Osteocyte (in vitro differentiated cells): ENCODE measurements around the gene SNRPA1. TPM values are rescaled to one million over a fixed set of nuclear protein-coding genes. Genes with fewer than 3 reads are reported as not detected.
"Not testable (repeated sequence)": the region's sequence is repeated elsewhere in the genome, so short reads cannot be mapped to it uniquely, and the experiment has no call there.

Source experiments
- DNase-seq: peaks from one replicate; pipeline ENCODE4 v3.0.0; 2021; ENCODE audit warnings: mixed read lengths; ENCODE audit not compliant: unreplicated experiment; ENCODE audit errors: extremely low spot score
- H3K27ac Mint-ChIP-seq: one replicate; pipeline ENCODE4 v1.8.0; 2021; ENCODE audit warnings: mild to moderate bottlenecking, mixed read lengths; ENCODE audit not compliant: unreplicated experiment
- H3K27me3 Mint-ChIP-seq: one replicate; pipeline ENCODE4 v1.8.0; 2021; ENCODE audit warnings: mixed read lengths; ENCODE audit not compliant: unreplicated experiment
- H3K36me3 Mint-ChIP-seq: one replicate; pipeline ENCODE4 v1.8.0; 2021; ENCODE audit warnings: mixed read lengths; ENCODE audit not compliant: unreplicated experiment
- H3K4me1 Mint-ChIP-seq: one replicate; pipeline ENCODE4 v1.8.0; 2021; ENCODE audit warnings: mixed read lengths; ENCODE audit not compliant: unreplicated experiment
- H3K4me3 Mint-ChIP-seq: one replicate; pipeline ENCODE4 v1.8.0; 2021; ENCODE audit warnings: mild to moderate bottlenecking, moderate library complexity, mixed read lengths; ENCODE audit not compliant: unreplicated experiment
- H3K9me3 Mint-ChIP-seq: one replicate; pipeline ENCODE4 v1.8.0; 2021; ENCODE audit warnings: mixed read lengths; ENCODE audit not compliant: unreplicated experiment
- total RNA-seq: library from RNA; stranded (reverse); gene quantifications from 2 replicates; pipeline ENCODE4 v1.2.1, GENCODE V29; 2021
- TF ChIP-seq, protein P1 (sequence below): fragments of 200-600 bp; sonication (generic); IDR thresholded peaks from 2 replicates; pipeline ENCODE4 v1.5.0; 2021; ENCODE audit warnings: antibody characterized with exemption, mild to moderate bottlenecking, moderate library complexity

SNRPA1 gene
- total RNA-seq, 1 donor from 2014 or later = 34.6 TPM

DNA sequence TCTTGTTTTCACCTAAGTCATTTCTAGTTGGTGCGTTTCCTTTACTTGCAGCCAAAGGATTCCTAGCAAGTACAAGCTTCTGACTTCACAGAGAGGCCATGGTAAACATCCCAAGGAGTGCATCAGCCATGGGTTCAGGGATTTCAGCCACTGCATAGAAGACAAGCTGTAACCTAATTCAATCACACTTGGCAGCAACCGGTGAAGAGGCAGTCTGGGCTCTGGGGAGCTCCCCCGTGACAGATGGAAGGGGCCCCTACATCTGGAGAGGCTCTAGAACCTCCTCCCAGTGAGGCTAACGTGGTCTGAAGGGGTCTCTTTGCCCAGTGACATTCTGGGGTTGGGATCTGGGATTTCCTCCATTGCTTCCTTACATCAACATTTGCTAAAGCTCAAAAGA, 8.4 kb upstream of the SNRPA1 start:
- H3K4me1 Mint-ChIP-seq = no peaks in the 10 kb centered on the region
- H3K27me3 Mint-ChIP-seq = no peaks in the 10 kb centered on the region
- TF ChIP-seq, protein P1, sequence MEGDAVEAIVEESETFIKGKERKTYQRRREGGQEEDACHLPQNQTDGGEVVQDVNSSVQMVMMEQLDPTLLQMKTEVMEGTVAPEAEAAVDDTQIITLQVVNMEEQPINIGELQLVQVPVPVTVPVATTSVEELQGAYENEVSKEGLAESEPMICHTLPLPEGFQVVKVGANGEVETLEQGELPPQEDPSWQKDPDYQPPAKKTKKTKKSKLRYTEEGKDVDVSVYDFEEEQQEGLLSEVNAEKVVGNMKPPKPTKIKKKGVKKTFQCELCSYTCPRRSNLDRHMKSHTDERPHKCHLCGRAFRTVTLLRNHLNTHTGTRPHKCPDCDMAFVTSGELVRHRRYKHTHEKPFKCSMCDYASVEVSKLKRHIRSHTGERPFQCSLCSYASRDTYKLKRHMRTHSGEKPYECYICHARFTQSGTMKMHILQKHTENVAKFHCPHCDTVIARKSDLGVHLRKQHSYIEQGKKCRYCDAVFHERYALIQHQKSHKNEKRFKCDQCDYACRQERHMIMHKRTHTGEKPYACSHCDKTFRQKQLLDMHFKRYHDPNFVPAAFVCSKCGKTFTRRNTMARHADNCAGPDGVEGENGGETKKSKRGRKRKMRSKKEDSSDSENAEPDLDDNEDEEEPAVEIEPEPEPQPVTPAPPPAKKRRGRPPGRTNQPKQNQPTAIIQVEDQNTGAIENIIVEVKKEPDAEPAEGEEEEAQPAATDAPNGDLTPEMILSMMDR = no peak
- no peak overlapping the region for H3K27ac Mint-ChIP-seq
- no peaks in the 10 kb centered on the region for H3K36me3 Mint-ChIP-seq
- no peak for DNase-seq
- H3K4me3 Mint-ChIP-seq = no peak overlapping the region
- H3K9me3 Mint-ChIP-seq = no peaks in the 10 kb centered on the region

DNA sequence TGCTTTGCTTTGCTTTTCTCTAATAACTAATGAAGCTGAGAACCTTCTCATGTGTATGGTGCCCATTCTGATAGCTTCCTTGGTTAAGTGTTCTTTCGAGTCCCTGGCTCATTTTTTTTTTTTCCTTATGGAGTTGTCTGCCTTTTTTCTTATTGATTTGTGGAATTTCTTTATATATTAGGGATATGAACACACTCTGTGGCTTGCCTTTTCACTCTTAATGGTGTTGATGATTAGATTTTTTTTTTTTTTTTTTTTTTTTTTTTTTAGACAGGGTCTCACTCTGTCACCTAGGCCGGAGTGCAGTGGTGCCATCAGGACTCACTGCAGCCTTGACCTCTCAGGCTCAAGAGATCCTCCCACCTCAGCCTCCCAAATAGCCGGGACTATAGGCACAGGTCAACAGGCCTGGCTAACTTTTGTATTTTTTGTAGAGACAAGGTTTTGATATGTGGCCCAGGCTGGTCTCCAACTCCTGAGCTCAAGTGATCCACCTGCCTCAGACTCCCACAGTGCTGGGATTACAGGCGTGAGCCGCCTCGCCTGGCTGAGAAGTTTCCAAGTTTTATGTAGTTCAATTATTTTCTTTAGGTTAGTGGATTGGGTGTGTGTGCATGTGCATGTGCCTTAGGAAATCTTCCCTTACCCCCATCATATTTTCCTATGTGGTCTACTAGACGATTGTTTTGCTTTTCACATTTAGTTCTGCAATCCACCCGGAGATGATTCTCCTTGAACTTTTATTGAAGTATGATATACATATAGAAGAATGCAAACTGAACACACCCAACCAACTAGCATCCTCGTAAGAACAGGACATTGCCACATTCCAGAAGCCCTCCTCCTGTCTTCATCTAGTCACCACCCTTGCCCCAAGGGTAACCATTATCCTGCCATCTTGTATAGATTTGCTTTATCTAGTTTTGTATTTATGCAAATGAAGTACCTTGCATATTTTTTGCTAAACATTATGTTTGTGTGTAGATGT, 1.7 kb upstream of the SNRPA1 start:
- TF ChIP-seq, protein P1 = no peak
- peak overlapping the region; percentile 94 for H3K27ac Mint-ChIP-seq
- no peaks in the 10 kb centered on the region for H3K9me3 Mint-ChIP-seq
- H3K27me3 Mint-ChIP-seq = no peaks in the 10 kb centered on the region
- DNase-seq = no peak
- peaks cover 49% of the 10 kb centered on the region for H3K4me1 Mint-ChIP-seq
- H3K4me3 Mint-ChIP-seq = peak overlapping the region; percentile 92
- no peaks in the 10 kb centered on the region for H3K36me3 Mint-ChIP-seq

DNA sequence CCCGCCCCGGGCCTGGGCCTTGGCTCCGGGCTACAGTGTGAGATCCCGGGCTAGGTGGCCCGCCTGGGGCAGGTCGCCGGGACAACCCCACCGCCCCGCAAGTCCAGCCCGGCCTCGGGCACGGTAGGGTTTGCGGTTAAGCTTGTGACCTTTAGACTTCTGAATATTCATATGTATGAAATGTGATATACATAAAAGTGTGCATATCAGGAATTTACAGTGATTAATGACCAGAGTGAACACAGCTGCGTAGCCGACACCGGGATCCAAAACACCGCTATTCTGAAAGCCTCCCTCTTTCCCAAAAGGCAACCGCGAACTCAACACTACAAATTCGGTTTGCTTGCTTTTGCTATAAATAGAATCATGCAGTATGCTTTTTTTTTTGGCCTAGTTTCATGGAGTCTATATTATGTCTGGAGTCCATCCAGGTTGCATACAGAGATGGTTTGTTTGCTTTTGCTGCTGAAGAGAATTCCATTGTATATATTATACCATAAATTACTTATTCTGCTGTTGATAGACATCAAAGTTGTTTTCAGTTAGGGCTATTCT, 636 bp upstream of the SNRPA1 start:
- H3K9me3 Mint-ChIP-seq = no peaks in the 10 kb centered on the region
- H3K4me3 Mint-ChIP-seq = peak overlapping the region; percentile 92
- peak overlapping the region; percentile 94 for H3K27ac Mint-ChIP-seq
- no peaks in the 10 kb centered on the region for H3K36me3 Mint-ChIP-seq
- peaks cover 51% of the 10 kb centered on the region for H3K4me1 Mint-ChIP-seq
- H3K27me3 Mint-ChIP-seq = no peaks in the 10 kb centered on the region
- no peak for DNase-seq
- TF ChIP-seq, protein P1 = no peak

DNA sequence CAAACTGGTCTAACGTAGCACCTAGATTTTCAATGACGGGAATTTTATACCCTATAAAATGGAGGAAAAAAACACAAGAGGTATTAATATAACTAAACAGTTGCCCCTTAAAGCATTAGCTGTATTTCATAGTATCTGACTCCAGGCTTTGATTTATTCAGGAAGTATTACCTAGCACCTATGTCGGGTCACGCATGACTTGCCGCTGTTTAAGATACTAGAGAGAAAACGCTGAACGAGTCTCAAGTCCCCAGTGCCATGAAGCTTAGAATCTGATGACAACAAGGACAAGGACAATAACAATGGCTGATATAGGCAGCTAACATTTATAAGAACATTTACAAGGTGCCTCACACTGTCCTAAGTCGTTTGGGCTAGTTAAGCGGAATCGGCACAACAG, 1.9 kb downstream of the SNRPA1 start:
- H3K4me3 Mint-ChIP-seq = peak overlapping the region; percentile 92
- H3K9me3 Mint-ChIP-seq = no peaks in the 10 kb centered on the region
- TF ChIP-seq, protein P1 = no peak
- H3K36me3 Mint-ChIP-seq = peaks cover 7% of the 10 kb centered on the region
- peak overlapping the region; percentile 94 for H3K27ac Mint-ChIP-seq
- no peaks in the 10 kb centered on the region for H3K27me3 Mint-ChIP-seq
- peaks cover 50% of the 10 kb centered on the region for H3K4me1 Mint-ChIP-seq
- no peak for DNase-seq

DNA sequence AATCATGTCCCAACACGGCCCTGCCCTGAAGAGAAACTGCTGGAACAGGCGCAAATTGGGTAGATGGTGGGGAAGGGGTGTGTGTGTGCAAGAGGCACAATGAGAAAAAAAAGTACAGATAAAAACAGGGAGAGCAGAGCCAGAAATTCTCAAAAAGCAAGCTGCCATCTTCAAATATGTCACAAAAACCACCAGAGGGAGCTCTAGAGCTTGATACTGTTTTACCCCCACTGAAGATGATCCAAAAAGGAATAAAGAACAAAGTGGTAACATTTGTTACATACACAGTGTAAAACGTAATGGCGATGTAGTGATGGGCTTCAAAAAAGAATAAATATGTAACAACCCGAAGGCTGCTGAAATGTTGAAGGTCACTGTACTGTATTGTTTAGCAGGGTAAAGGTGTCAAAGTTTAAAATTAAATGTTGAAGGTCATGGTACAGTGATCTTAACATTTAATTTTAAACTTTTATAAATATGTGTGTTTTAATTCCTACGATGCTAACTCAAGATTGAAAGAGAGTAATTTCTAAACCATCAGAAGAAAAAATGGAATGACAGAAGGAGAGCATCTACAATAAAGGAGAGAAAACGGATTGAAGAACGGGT, 6.0 kb downstream of the SNRPA1 start:
- Mint-ChIP-seq H3K36me3 (peaks cover 31% of the 10 kb centered on the region), H3K4me3 (no peak overlapping the region), H3K27me3 (no peaks in the 10 kb centered on the region), H3K27ac (peak overlapping the region; percentile 4), H3K9me3 (no peaks in the 10 kb centered on the region), H3K4me1 (peaks cover 25% of the 10 kb centered on the region)
- TF ChIP-seq, protein P1 = peak; percentile 73
- DNase-seq = no peak

DNA sequence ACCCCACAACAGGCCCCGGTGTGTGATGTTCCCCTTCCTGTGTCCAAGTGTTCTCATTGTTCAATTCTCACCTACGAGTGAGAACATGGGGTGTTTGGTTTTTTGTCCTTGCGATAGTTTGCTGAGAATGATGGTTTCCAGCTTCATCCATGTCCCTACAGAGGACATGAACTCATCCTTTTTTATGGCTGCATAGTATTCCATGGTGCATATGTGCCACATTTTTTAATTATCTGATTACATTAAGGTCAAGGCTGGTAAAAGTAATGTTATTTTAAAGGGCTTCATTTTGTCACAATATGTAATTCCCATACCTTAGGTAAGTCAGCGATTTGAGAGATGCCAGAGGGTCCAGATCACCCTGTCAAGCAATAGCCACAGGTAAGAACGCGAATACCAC, 7.7 kb downstream of the SNRPA1 start:
- Mint-ChIP-seq H3K4me1 (peaks cover 11% of the 10 kb centered on the region), H3K36me3 (peaks cover 40% of the 10 kb centered on the region)
- not testable (repeated sequence) for H3K27ac Mint-ChIP-seq, DNase-seq, H3K4me3 Mint-ChIP-seq, H3K27me3 Mint-ChIP-seq, H3K9me3 Mint-ChIP-seq
